HG02678 (cell line): Measurements from ENCODE around the gene DOK5.

Source experiments
- ATAC-seq: cut with Tn5 transposase; IDR thresholded peaks from one replicate; pipeline ENCODE4 v1.9.1; 2021; ENCODE audit warnings: mild to moderate bottlenecking, moderate library complexity; ENCODE audit not compliant: unreplicated experiment

DOK5 gene

DNA sequence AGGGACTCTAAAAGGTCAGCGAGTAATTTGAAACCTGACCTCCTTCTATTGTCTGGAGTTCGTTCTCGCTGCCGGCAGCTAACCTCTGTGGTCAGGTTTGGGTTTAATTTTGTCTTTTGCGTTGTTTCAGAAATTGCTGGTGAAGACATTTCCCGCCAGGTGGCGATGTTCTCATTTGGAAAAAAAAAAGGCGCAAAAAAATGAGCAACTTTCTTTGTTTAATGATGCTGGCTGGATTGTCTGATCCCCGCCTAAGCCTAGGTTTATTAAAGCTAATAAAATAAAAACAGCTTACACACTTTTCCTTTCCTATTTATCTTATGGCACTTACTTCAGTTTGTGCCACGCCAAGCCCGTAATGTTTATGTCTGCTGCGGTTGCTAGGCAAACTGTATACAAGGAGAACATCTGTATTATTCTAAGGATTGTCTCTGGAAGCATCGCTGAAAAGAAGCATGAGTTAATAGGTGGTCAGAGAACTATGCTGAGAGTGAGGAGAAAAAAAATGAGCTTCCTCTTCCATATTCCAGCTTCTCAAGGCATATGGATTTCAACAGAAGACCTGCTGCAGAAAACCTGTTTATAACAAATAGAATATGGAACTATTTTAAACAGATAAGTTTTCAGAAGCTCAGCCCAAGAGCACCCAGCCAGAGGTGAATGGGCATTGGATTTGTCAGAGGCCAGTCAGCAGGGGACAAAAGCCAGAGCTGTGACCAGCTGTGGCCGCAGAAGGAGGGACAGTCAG, 205.7 kb downstream of the DOK5 start:
- no peak for ATAC-seq

DNA sequence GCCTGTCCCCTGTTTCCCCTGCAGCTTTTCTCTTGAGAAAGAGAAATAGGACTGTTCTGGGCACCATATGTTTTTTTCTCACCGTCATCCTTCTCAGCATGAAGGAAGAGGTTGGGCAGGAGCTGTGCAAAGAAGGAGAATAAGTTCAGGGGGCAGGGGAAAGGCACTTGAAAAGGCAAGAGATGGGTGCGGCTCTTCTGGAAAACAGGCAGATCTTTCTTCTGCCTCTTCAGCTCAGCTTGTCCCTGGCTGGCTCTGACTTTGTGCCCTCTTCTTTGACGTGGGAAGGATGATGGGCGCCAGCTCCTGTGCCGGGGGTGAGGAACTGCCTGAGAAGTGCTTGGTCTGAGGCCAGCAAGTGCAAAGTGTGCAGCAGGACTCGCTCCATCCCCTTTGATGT, 206.5 kb downstream of the DOK5 start:
- ATAC-seq = no peak

DNA sequence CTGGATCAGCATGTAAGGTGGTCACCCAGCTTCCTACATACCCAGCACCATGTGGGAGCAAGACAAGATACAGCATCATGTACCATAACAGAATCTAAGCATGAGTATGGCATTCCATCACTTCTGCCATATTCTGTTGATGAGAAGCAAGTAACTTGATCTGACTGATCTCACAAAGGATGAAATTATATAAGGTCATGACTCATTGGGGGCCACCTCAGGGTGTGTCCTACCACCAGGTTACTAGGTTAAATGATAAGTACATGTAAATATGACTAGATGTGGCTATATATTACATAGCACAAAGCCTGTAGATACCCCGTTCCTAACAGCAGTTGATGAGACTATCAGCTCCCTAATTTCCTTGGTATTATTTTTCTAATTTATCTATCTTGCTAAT, 213.1 kb downstream of the DOK5 start:
- no peak for ATAC-seq

DNA sequence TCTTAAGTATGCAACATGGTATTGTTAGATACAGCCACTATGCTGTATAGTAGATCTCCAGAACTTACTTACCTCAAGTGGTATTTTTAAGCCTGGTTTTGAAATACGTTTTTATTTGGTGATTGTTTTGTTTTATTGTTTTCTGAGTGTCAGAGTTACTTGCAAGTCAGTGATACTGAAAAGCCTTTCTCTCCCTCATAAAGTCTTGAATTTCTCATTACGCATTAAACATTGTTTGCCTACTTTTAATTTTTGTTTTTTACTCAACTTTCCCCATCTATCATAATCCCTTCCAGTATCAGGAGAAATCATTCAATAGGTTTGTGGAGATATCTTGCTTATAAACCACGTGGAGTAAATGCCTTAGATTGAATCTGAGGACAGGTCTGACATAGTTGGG, 214.9 kb downstream of the DOK5 start:
- no peak for ATAC-seq

DNA sequence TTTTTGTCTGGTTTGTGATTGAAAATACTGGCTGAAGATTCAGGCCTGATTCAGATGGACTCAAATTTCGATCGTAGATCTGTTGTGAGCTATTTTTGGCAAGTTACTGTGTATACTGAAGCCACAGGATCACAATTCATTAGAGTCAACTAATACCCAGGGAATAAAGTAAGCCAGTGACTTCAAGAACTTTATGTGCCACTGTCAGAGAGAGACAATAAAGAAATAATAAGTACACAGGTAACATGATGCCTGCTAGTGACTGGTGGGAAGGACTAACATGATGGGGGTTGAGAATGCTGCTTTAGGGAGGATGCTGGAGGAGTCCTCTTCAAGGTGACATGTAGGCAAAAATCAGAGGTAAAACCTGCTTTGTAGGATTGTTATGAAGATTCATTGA, 215.9 kb downstream of the DOK5 start:
- ATAC-seq = no peak

DNA sequence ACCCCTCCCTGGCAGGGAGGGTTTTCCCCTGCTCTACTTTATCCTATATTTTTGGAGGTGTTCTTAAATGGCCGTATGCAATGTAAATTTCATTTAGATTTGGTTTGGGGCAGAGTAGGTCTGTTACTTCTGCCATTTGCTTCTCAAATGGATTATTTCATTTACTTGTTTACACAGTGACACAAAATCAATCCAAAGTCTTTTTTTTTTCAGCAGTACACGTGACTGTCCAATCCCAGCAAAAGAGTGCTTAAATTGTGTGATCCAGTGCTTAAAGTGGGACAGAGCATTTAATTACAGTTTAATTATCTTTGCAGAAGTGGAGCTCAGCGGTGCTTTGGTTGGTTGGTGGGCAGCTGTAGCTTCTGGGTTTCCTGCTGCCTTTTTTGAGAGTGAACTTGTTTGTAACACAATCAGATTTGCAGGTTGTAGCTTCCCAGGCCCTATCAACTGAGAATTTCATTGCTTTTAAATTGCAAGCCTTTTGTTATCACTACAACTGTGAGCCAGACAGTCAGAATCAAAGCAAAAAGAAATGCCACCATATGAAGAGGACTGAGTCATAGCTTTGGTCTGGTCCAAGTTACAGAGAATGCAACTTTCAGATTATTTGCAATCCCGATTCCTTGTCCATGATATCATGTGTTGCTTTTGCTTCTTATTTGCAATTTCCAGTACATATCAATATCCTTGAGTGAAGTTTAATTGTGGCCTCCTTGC, 216.9 kb downstream of the DOK5 start:
- ATAC-seq = no peak

DNA sequence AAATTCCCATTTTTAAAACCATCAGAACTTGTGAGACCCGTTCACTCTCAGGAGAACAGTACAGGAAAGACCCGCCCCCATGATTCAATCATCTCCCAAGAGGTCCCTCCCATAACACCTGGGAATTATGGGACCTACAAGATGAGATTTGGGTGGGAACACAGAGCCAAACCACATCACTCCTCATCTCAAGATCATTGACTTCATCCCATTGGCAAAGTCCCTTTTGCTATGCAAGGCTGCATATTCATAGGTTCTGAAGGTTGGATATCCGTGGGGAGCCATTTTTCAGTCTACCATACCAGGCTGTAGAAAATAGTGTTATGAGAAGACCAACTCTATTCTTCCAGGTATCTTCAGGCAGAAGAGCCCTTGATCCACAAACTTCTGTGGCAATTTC, 219.1 kb downstream of the DOK5 start:
- no peak for ATAC-seq

DNA sequence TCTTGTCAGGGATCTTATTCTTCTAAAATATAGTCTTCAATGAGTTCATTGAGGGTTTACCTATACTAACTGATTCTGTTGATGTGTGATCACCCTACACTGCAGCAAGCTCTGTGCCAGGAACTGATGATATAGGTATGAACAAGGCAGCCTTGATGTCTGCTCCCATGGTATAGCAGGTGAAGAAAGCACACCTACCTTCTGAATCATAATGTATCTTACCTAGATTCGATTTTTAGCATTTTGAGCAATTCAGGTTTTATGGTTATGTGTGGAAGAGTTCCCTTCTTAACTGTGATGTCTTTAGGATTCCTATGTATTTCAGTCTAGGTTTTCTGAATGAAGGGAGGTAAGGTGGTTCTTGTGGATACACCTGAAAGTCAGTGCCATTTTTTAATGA, 223.0 kb downstream of the DOK5 start:
- no peak for ATAC-seq
